Endothelial cell of umbilical vein (primary cell): Measurements from ENCODE around the gene SLC10A7. TPM values are rescaled to one million over a fixed set of nuclear protein-coding genes. Genes with fewer than 3 reads are reported as not detected.
A peak's percentile ranks its signal among the peaks of the same experiment; 100 is the strongest.

ENCODE experiments used
- BruUV-seq: library from RNA; stranded (reverse); fragments of 400-500 nt; replicated peaks from 2 replicates; lab custom pipeline; 2021; lab: Mats Ljungman, UMichigan
- CTCF ChIA-PET: fragments of 300-600, 350-600 bp; sonication (Branson Sonifier 250); formaldehyde crosslinking; loops from one replicate; lab custom pipeline; 2021; ENCODE audit warnings: antibody characterized with exemption, inconsistent platforms; lab: Charles Lee
- POLR2A ChIA-PET: fragments of 300-600, 350-600 bp; sonication (Branson Sonifier 250); formaldehyde crosslinking; loops from one replicate; lab custom pipeline; 2021; ENCODE audit warnings: antibody characterized with exemption, inconsistent platforms; lab: Charles Lee
- DNase-seq: peaks from one replicate; pipeline ENCODE4 v3.0.0-alpha.2; 2011; ENCODE audit warnings: low read depth, low spot score
- FAIRE-seq: peaks from 2 replicates; lab custom pipeline; 2011; peaks lifted over from hg19 to GRCh38; lab: Jason Lieb, UNC
- H2AFZ ChIP-seq: 2 replicates; pipeline ENCODE4 v1.6.0; 2012; ENCODE audit warnings: low read depth, low read length, control low read depth, inconsistent platforms
- H3K27ac ChIP-seq: 2 replicates; pipeline ENCODE4 v1.5.1; 2011; ENCODE audit warnings: low read depth, mild to moderate bottlenecking, control low read depth, low read length, moderate library complexity; ENCODE audit not compliant: insufficient read depth
- H3K27me3 ChIP-seq, 2 experiments: 2 replicates each; pipeline versions ENCODE4 v1.6.0 to v1.6.1; 2011; ENCODE audit warnings: low read length in 2 of 2, mixed read lengths in 1 of 2; ENCODE audit not compliant: control insufficient read depth in 2 of 2, insufficient read depth in 2 of 2
- H3K36me3 ChIP-seq, 2 experiments: 2 replicates in 1 of 2; 3 replicates in 1 of 2; pipeline ENCODE4 v1.5.1; 2011; ENCODE audit warnings: low read length in 2 of 2, mild to moderate bottlenecking in 1 of 2, moderate library complexity in 1 of 2; ENCODE audit not compliant: control insufficient read depth in 2 of 2, insufficient read depth in 2 of 2; ENCODE audit errors: extremely low read depth in 1 of 2
- H3K4me1 ChIP-seq: 3 replicates; pipeline ENCODE4 v1.5.1; 2011; ENCODE audit warnings: mild to moderate bottlenecking, low read length; ENCODE audit not compliant: control insufficient read depth, insufficient read depth; ENCODE audit errors: extremely low read depth
- H3K4me2 ChIP-seq: 2 replicates; pipeline ENCODE4 v1.6.1; 2011; ENCODE audit warnings: low read length, control low read depth, mixed read lengths; ENCODE audit not compliant: insufficient read depth
- H3K4me3 ChIP-seq, 3 experiments: fragments of 200-600 bp in 1 of 3; sonication (generic), shearing (Covaris generic) in 1 of 3; replicated peaks in 1 of 3; 2 replicates each; pipeline ENCODE4 v1.5.1; 2011 to 2016; ENCODE audit warnings: control low read depth in 3 of 3, low read length in 3 of 3, mild to moderate bottlenecking in 2 of 3, inconsistent platforms in 1 of 3, low read depth in 1 of 3, moderate library complexity in 1 of 3; ENCODE audit not compliant: insufficient read depth in 1 of 3
- H3K79me2 ChIP-seq: 2 replicates; pipeline ENCODE4 v1.6.0; 2012; ENCODE audit warnings: low read length, inconsistent platforms; ENCODE audit not compliant: control insufficient read depth, insufficient read depth
- H3K9ac ChIP-seq: replicated peaks from 2 replicates; pipeline ENCODE3; 2011; ENCODE audit warnings: low read length, control low read depth; ENCODE audit not compliant: insufficient read depth; ENCODE audit errors: extremely low read depth
- H3K9me1 ChIP-seq: replicated peaks from 3 replicates; pipeline ENCODE4 v1.6.0; 2011; ENCODE audit warnings: mild to moderate bottlenecking, low read length; ENCODE audit not compliant: control insufficient read depth, insufficient read depth; ENCODE audit errors: extremely low read depth
- H3K9me3 ChIP-seq: replicated peaks from 2 replicates; pipeline ENCODE4 v1.5.1; 2012; ENCODE audit warnings: low read length, inconsistent platforms; ENCODE audit not compliant: control insufficient read depth, insufficient read depth
- H4K20me1 ChIP-seq: replicated peaks from 2 replicates; pipeline ENCODE3; 2011; ENCODE audit warnings: mild to moderate bottlenecking, low read length; ENCODE audit not compliant: control insufficient read depth, insufficient read depth; ENCODE audit errors: extremely low read depth
- CTCF ChIP-seq, 2 donors: IDR thresholded peaks; 1 replicate in 1 of 2; 2 replicates in 1 of 2; pipeline ENCODE4 v1.5.1; 2011; ENCODE audit warnings: low read length in 2 of 2, mild to moderate bottlenecking in 2 of 2, moderate library complexity in 2 of 2, control low read depth in 1 of 2, inconsistent platforms in 1 of 2, low read depth in 1 of 2; ENCODE audit not compliant: insufficient read depth in 1 of 2; ENCODE audit errors: extremely low read depth in 1 of 2
- EZH2 ChIP-seq: IDR thresholded peaks from 2 replicates; pipeline ENCODE4 v1.6.1; 2012; ENCODE audit warnings: borderline replicate concordance, low read depth, mild to moderate bottlenecking, moderate library complexity, low read length, inconsistent platforms; ENCODE audit not compliant: severe bottlenecking
- FOS ChIP-seq: IDR thresholded peaks from 2 replicates; pipeline ENCODE4 v1.6.1; 2011; ENCODE audit warnings: mild to moderate bottlenecking, low read length, moderate library complexity, borderline replicate concordance; ENCODE audit not compliant: insufficient read depth
- GATA2 ChIP-seq: IDR thresholded peaks from 2 replicates; pipeline ENCODE4 v1.7.0; 2011; ENCODE audit warnings: low read depth, mild to moderate bottlenecking, moderate library complexity, mixed read lengths, low read length; ENCODE audit not compliant: insufficient read length, insufficient read depth
- JUN ChIP-seq: IDR thresholded peaks from 2 replicates; pipeline ENCODE4 v1.6.1; 2011; ENCODE audit warnings: borderline replicate concordance, low read depth; ENCODE audit not compliant: insufficient read length, insufficient read depth
- MAX ChIP-seq: IDR thresholded peaks from 2 replicates; pipeline ENCODE4 v1.6.1; 2011; ENCODE audit not compliant: insufficient read depth, insufficient read length
- MYC ChIP-seq: IDR thresholded peaks from one replicate; pipeline ENCODE4 v1.6.1; 2011; ENCODE audit warnings: mild to moderate bottlenecking, low read depth, low read length
- POLR2A ChIP-seq: IDR thresholded peaks from 2 replicates; pipeline ENCODE4 v1.6.1; 2012; ENCODE audit warnings: low read depth, mild to moderate bottlenecking, control low read depth, low read length
- POLR2AphosphoS5 ChIP-seq: IDR thresholded peaks from 2 replicates; pipeline ENCODE4 v1.6.1; 2012; ENCODE audit warnings: low read depth, mild to moderate bottlenecking, control low read depth, low read length, moderate library complexity; ENCODE audit not compliant: insufficient read depth
- dilution Hi-C: fragments of 300-500 bp; cut with MboI; formaldehyde crosslinking; loops from one replicate; pipeline ENCODE4 v1.15.0; 2019; ENCODE audit warnings: low sequenced_read_pairs; ENCODE audit not compliant: extremely low pct_ligation_motif_present
- intact Hi-C: fragments of 100-400 bp; cut with micrococcal nuclease; formaldehyde crosslinking; loops from one replicate; pipeline ENCODE4 v1.10.0; 2022
- polyA plus RNA-seq, 4 experiments: library from polyadenylated mRNA; depleted of rRNA in 3 of 4; stranded (reverse) in 3 of 4; unstranded in 1 of 4; fragments of >200 nt; gene quantifications; 2 replicates each; pipeline versions ENCODE4 v1.2.1 to v1.2.3, GENCODE V29; 2011 to 2012; ENCODE audit warnings: missing spikeins in 1 of 4
- total RNA-seq: library from RNA; stranded (reverse); gene quantifications from 2 replicates; pipeline ENCODE4 v1.2.3, GENCODE V29; 2021

Gene SLC10A7
- total and polyA plus RNA-seq, 2 donors (not counting 3 experiments of a cell fraction or from before 2014, with no cell fraction given): 13.6 to 20.4 TPM

- Histone ChIP-seq H3K27me3 (no peaks in the 10 kb centered on the region), H3K4me2 (peak overlapping the region; percentile 46), H4K20me1 (no peaks in the 10 kb centered on the region), H3K4me1 (peaks cover 21% of the 10 kb centered on the region), H3K79me2 (no peaks in the 10 kb centered on the region), H3K9ac (no peak overlapping the region), H3K9me1 (no peaks in the 10 kb centered on the region), H2AFZ (no peak overlapping the region), H3K4me3 (no peak overlapping the region), H3K36me3 (no peaks in the 10 kb centered on the region), H3K9me3 (no peaks in the 10 kb centered on the region), H3K27ac (peak overlapping the region; percentile 8)
- DNase-seq (peak; percentile 67), FAIRE-seq (peak; percentile 21)
- dilution Hi-C loops: no loop called here
- intact Hi-C loops: loop anchor here (1.0 to 5.0 kb wide), 3 partner anchors 94 to 604 kb away; no protein-coding TSS in a partner anchor
- CTCF ChIA-PET: interaction anchor here (1.3 to 2.2 kb wide), 2 partner anchors 241 to 760 kb away, joined by 4 to 10 read pairs; no protein-coding TSS in a partner anchor
- POLR2A ChIA-PET: no interaction called here
- TF ChIP-seq GATA2: peak; percentile 81
- TF ChIP-seq FOS: no peak
- BruUV-seq: no TSS peak
Observed at GRCh38 chr4:146336410-146336807, 185.3 kb downstream of the SLC10A7 start.

- Histone ChIP-seq H3K27ac (peak overlapping the region; percentile 8), H3K4me3 (no peak overlapping the region), H3K9me3 (no peaks in the 10 kb centered on the region), H3K9ac (no peak overlapping the region), H3K4me1 (peaks cover 24% of the 10 kb centered on the region), H3K79me2 (no peaks in the 10 kb centered on the region), H4K20me1 (no peaks in the 10 kb centered on the region), H3K9me1 (no peaks in the 10 kb centered on the region), H3K27me3 (no peaks in the 10 kb centered on the region), H2AFZ (no peak overlapping the region), H3K36me3 (no peaks in the 10 kb centered on the region), H3K4me2 (peak overlapping the region; percentile 46)
- intact Hi-C loops (loop anchor here (1.0 to 5.0 kb wide), 3 partner anchors 94 to 604 kb away; no protein-coding TSS in a partner anchor), dilution Hi-C loops (no loop called here)
- ChIA-PET CTCF (interaction anchor here (0.7 to 2.2 kb wide), 3 partner anchors 76 to 761 kb away, joined by 3 to 10 read pairs (median 4); no protein-coding TSS in a partner anchor), POLR2A (no interaction called here)
- no peak for TF ChIP-seq MAX
- no peak for TF ChIP-seq POLR2AphosphoS5
- TF ChIP-seq EZH2: no peak
- no peak for TF ChIP-seq MYC
- TF ChIP-seq JUN: no peak
- no peak for TF ChIP-seq FOS
- TF ChIP-seq GATA2: no peak
- no peak for TF ChIP-seq CTCF (IDR thresholded peaks at IDR 0.05; ENCODE audit: extremely low read depth in 1 of 2, insufficient read depth in 1 of 2, low read depth in 1 of 2, low read length in 2 of 2)
- no peak for TF ChIP-seq POLR2A
- BruUV-seq: no TSS peak
- FAIRE-seq (peak; percentile 67), DNase-seq (peak; percentile 50)
Observed at GRCh38 chr4:146335763-146336409, 185.9 kb downstream of the SLC10A7 start.
